Bronchial epithelial cell (primary cell): ENCODE results near the gene TSPY9. TPM values are rescaled to one million over a fixed set of nuclear protein-coding genes. Genes with fewer than 3 reads are reported as not detected.
"Not testable (repeated sequence)": the region's sequence is repeated elsewhere in the genome, so short reads cannot be mapped to it uniquely, and the experiment has no call there.

Source experiments
- DNase-seq: peaks from one replicate; pipeline ENCODE4 v3.0.0-alpha.2; 2010; ENCODE audit warnings: low read depth
- FAIRE-seq: peaks from 2 replicates; lab custom pipeline; 2011; peaks lifted over from hg19 to GRCh38; lab: Jason Lieb, UNC
- H3K27me3 ChIP-seq: 2 replicates; pipeline ENCODE4 v1.5.1; 2011; ENCODE audit warnings: low read length; ENCODE audit not compliant: control insufficient read depth, insufficient read depth
- H3K36me3 ChIP-seq: 2 replicates; pipeline ENCODE4 v1.5.1; 2011; ENCODE audit warnings: low read length; ENCODE audit not compliant: control insufficient read depth, insufficient read depth
- H3K4me3 ChIP-seq: 2 replicates; pipeline ENCODE4 v1.5.1; 2011; ENCODE audit warnings: mild to moderate bottlenecking, low read depth, low read length, control low read depth
- total RNA-seq: library from RNA; depleted of rRNA; stranded (reverse); fragments of >200 nt; gene quantifications from 2 replicates; pipeline ENCODE4 v1.2.1, GENCODE V29; 2014

Gene TSPY9
- total RNA-seq: not detected in 2 replicates

- not testable (repeated sequence) for H3K4me3 ChIP-seq, H3K27me3 ChIP-seq, FAIRE-seq, DNase-seq, H3K36me3 ChIP-seq
These were observed at the start of gene TSPY9 for GRCh38 chrY:9486967-9487366. TSPY9 (plus strand) TSS chrY:9487267; CDS start chrY:9487313, 46 bp downstream.

- DNase-seq, H3K36me3 ChIP-seq, H3K27me3 ChIP-seq, H3K4me3 ChIP-seq, FAIRE-seq: not testable (repeated sequence)
These were observed 20.4 kb upstream of the TSPY9 start, which contains the start of gene TSPY1 for GRCh38 chrY:9466655-9467054. TSPY1 (plus strand) TSS chrY:9466955; CDS start chrY:9467001, 46 bp downstream.

- H3K27me3 ChIP-seq, H3K36me3 ChIP-seq, DNase-seq, FAIRE-seq, H3K4me3 ChIP-seq: not testable (repeated sequence)
These were observed 17.3 kb downstream of the TSPY9 start for GRCh38 chrY:9504396-9504795.

- DNase-seq, FAIRE-seq, H3K4me3 ChIP-seq, H3K36me3 ChIP-seq, H3K27me3 ChIP-seq: not testable (repeated sequence)
These were observed 29.2 kb downstream of the TSPY9 start for GRCh38 chrY:9516287-9516686.

GRCh38 chrY:9527580-9527979 is 40.5 kb downstream of the TSPY9 start, which contains the start of gene TSPY10:
TSPY10 (plus strand) TSS chrY:9527880; CDS start chrY:9527926, 46 bp downstream.
- not testable (repeated sequence) for DNase-seq, H3K27me3 ChIP-seq, H3K36me3 ChIP-seq, H3K4me3 ChIP-seq, FAIRE-seq

Other genes starting within 250 kb of the TSPY9 start
- not detected in 2 replicates for gene TSPY4, start 149.8 kb upstream of the TSPY9 start, total RNA-seq
- not detected in 2 replicates for gene TSPY8, start 129.5 kb upstream of the TSPY9 start, total RNA-seq
- gene TSPY3, start 88.8 kb upstream of the TSPY9 start, total RNA-seq: not detected in 2 replicates
- not detected in 2 replicates for gene TSPY1, start 20.3 kb upstream of the TSPY9 start, total RNA-seq
- not detected in 2 replicates for gene TSPY10, start 40.6 kb downstream of the TSPY9 start, total RNA-seq